ENCODE measurements around the gene TIGD4. TPM values are rescaled to one million over a fixed set of nuclear protein-coding genes. Genes with fewer than 3 reads are reported as not detected.

The TIGD4 gene
- 0.16 and 0.26 TPM in 2 replicates for total RNA-seq

GRCh38 chr4:152779513-152780266, at the start of gene TIGD4, which contains the start of gene ARFIP1:
TSS of gene TIGD4 (minus strand) at chr4:152779730. CDS start at chr4:152771004, 8,726 bp downstream.
TSS of gene ARFIP1 (plus strand) at chr4:152779954. CDS start at chr4:152829634, 49,680 bp downstream.

Other genes with a start within 250 kb of the TIGD4 start
- gene FBXW7, start 243.6 kb downstream of the TIGD4 start, total RNA-seq = 62.9 and 150 TPM in 2 replicates
- 0.77 and 2.7 TPM in 2 replicates for gene TMEM154, start 99.7 kb downstream of the TIGD4 start, total RNA-seq
- 21.8 and 40.7 TPM in 2 replicates for gene ARFIP1, start 224 bp upstream of the TIGD4 start, total RNA-seq
- 0.09 and 0.16 TPM in 2 replicates for gene FHDC1, start 156.6 kb upstream of the TIGD4 start, total RNA-seq